Stimulated activated CD4-positive, alpha-beta T cell treated with anti-CD3 and anti-CD28 coated beads, Interleukin-4, amount 100 ng/mL, for 4 hours (primary cell): Measurements from ENCODE around the gene OGFRL1.
"Not testable (repeated sequence)": the region's sequence is repeated elsewhere in the genome, so short reads cannot be mapped to it uniquely, and the experiment has no call there.

ENCODE experiments used
- DNase-seq, 2 experiments: peaks; one replicate each; pipeline ENCODE4 v3.0.0-alpha.2; 2020

OGFRL1 gene

GRCh38 chr6:71288228-71289038, at the start of gene OGFRL1:
TSS of gene OGFRL1 (plus strand) at chr6:71288811. CDS start at chr6:71288937, 126 bp downstream.
- DNase-seq = peak; percentile 44 to 63

GRCh38 chr6:71239694-71240093, 48.9 kb upstream of the OGFRL1 start:
- no peak for DNase-seq

- no peak for DNase-seq
Observed at GRCh38 chr6:71245265-71246049, 43.2 kb upstream of the OGFRL1 start.

GRCh38 chr6:71246596-71246995, 42.0 kb upstream of the OGFRL1 start:
- DNase-seq = no peak

GRCh38 chr6:71248306-71248765, 40.3 kb upstream of the OGFRL1 start:
- no peak for DNase-seq

GRCh38 chr6:71248878-71249544, 39.6 kb upstream of the OGFRL1 start:
- DNase-seq = no peak

GRCh38 chr6:71250099-71250602, 38.5 kb upstream of the OGFRL1 start:
- no peak for DNase-seq

GRCh38 chr6:71252410-71252809, 36.2 kb upstream of the OGFRL1 start:
- DNase-seq = no peak

- no peak for DNase-seq
Observed at GRCh38 chr6:71252960-71253359, 35.7 kb upstream of the OGFRL1 start.

GRCh38 chr6:71254323-71254722, 34.3 kb upstream of the OGFRL1 start:
- no peak for DNase-seq

- DNase-seq = no peak
Observed at GRCh38 chr6:71258078-71258866, 30.3 kb upstream of the OGFRL1 start.

GRCh38 chr6:71259888-71260604, 28.6 kb upstream of the OGFRL1 start:
- no peak for DNase-seq

- no peak for DNase-seq
Observed at GRCh38 chr6:71262914-71263313, 25.7 kb upstream of the OGFRL1 start.

GRCh38 chr6:71266392-71266791, 22.2 kb upstream of the OGFRL1 start:
- DNase-seq = not testable (repeated sequence)

GRCh38 chr6:71268735-71269437, 19.7 kb upstream of the OGFRL1 start:
- no peak for DNase-seq

GRCh38 chr6:71277926-71278600, 10.5 kb upstream of the OGFRL1 start:
- no peak for DNase-seq

GRCh38 chr6:71279321-71279720, 9.3 kb upstream of the OGFRL1 start:
- no peak for DNase-seq

GRCh38 chr6:71279740-71280139, 8.9 kb upstream of the OGFRL1 start:
- DNase-seq = no peak

- DNase-seq = no peak
Observed at GRCh38 chr6:71280701-71281100, 7.9 kb upstream of the OGFRL1 start.

- no peak for DNase-seq
Observed at GRCh38 chr6:71284785-71285184, 3.8 kb upstream of the OGFRL1 start.
